WTC11 (cell line): ENCODE results near the gene ESR2. TPM values are rescaled to one million over a fixed set of nuclear protein-coding genes. Genes with fewer than 3 reads are reported as not detected.
A peak's percentile ranks its signal among the peaks of the same experiment; 100 is the strongest.

Experiments
- ATAC-seq: fragments of 200-7000 bp; cut with Tn5 transposase; 2 replicates; pipeline ENCODE4 v1.10.0; 2021; ENCODE audit warnings: mild to moderate bottlenecking, moderate library complexity
- CTCF ChIA-PET: fragments of 300-600 bp; sonication (Branson Sonifier 250); formaldehyde crosslinking; loops from one replicate; lab custom pipeline; 2021; ENCODE audit warnings: antibody characterized with exemption; lab: Charles Lee
- POLR2A ChIA-PET: fragments of 350-600 bp; sonication (Branson Sonifier 250); formaldehyde crosslinking; loops from one replicate; lab custom pipeline; 2021; ENCODE audit warnings: antibody characterized with exemption; lab: Charles Lee
- DNase-seq: peaks from one replicate; pipeline ENCODE4 v3.0.0; 2021; ENCODE audit warnings: low spot score
- H3K27ac Mint-ChIP-seq: 2 replicates; pipeline ENCODE4 v1.8.0; 2021; ENCODE audit warnings: mixed read lengths
- H3K27me3 Mint-ChIP-seq: 2 replicates; pipeline ENCODE4 v1.8.0; 2021; ENCODE audit warnings: low read depth, mild to moderate bottlenecking, moderate library complexity, mixed read lengths
- H3K36me3 Mint-ChIP-seq: 2 replicates; pipeline ENCODE4 v1.8.0; 2021; ENCODE audit warnings: mixed read lengths
- H3K4me1 Mint-ChIP-seq: 2 replicates; pipeline ENCODE4 v1.8.0; 2022; ENCODE audit warnings: mixed read lengths
- H3K4me3 Mint-ChIP-seq: 2 replicates; pipeline ENCODE4 v1.8.0; 2021; ENCODE audit warnings: mild to moderate bottlenecking, moderate library complexity, mixed read lengths
- H3K9me3 Mint-ChIP-seq: 2 replicates; pipeline ENCODE4 v1.8.0; 2021; ENCODE audit warnings: mixed read lengths
- ATF1 ChIP-seq: sonication (generic); formaldehyde crosslinking; IDR thresholded peaks from 2 replicates; pipeline ENCODE4 v1.8.1; 2023; ENCODE audit warnings: mild to moderate bottlenecking, moderate library complexity, missing genetic modification reagents
- ESRRA ChIP-seq: sonication (generic); formaldehyde crosslinking; IDR thresholded peaks from 2 replicates; pipeline ENCODE4 v1.8.1; 2022; ENCODE audit warnings: mild to moderate bottlenecking, missing genetic modification reagents, borderline replicate concordance
- GTF2I ChIP-seq: fragments of 250-450 bp; sonication (Bioruptor Pico); conservative IDR thresholded peaks from 2 replicates; pipeline ENCODE4 v1.4.0; 2021; ENCODE audit warnings: mild to moderate bottlenecking
- HMGA2 ChIP-seq: fragments of 250-450 bp; sonication (Bioruptor Pico); IDR thresholded peaks from 2 replicates; pipeline ENCODE4 v1.4.0; 2021; ENCODE audit warnings: mild to moderate bottlenecking, moderate library complexity
- JUN ChIP-seq: sonication (generic); formaldehyde crosslinking; IDR thresholded peaks from 2 replicates; pipeline ENCODE4 v1.8.0; 2023; ENCODE audit warnings: mild to moderate bottlenecking, missing genetic modification reagents
- MXD4 ChIP-seq: fragments of 250-450 bp; sonication (Bioruptor Pico); IDR thresholded peaks from 2 replicates; pipeline ENCODE4 v1.8.0; 2021; ENCODE audit warnings: mild to moderate bottlenecking, moderate library complexity, borderline replicate concordance
- ZNF263 ChIP-seq: sonication (generic); formaldehyde crosslinking; IDR thresholded peaks from 2 replicates; pipeline ENCODE4 v1.8.1; 2022; ENCODE audit warnings: low read depth, mild to moderate bottlenecking, moderate library complexity, missing genetic modification reagents
- total RNA-seq: library from RNA; stranded (reverse); gene quantifications from 3 replicates; pipeline ENCODE4 v1.2.3, GENCODE V29; 2021
- TF ChIP-seq, protein P1 (sequence below): sonication (generic); formaldehyde crosslinking; IDR thresholded peaks from 2 replicates; pipeline ENCODE4 v1.8.0; 2022; ENCODE audit warnings: mild to moderate bottlenecking, missing genetic modification reagents
- TF ChIP-seq, protein P2 (sequence below): sonication (generic); formaldehyde crosslinking; IDR thresholded peaks from 2 replicates; pipeline ENCODE4 v1.8.0; 2023; ENCODE audit warnings: missing genetic modification reagents
- TF ChIP-seq, protein P3 (sequence below): fragments of 250-450 bp; sonication (Bioruptor Pico); IDR thresholded peaks from 2 replicates; pipeline ENCODE4 v1.9.0; 2021; ENCODE audit warnings: moderate library complexity, mild to moderate bottlenecking, inconsistent platforms, borderline replicate concordance
- TF ChIP-seq, protein P4 (sequence below): sonication (generic); formaldehyde crosslinking; IDR thresholded peaks from 2 replicates; pipeline ENCODE4 v1.8.0; 2022; ENCODE audit warnings: mild to moderate bottlenecking, missing genetic modification reagents
- TF ChIP-seq, protein P5 (sequence below): sonication (generic); formaldehyde crosslinking; IDR thresholded peaks from 2 replicates; pipeline ENCODE4 v1.8.0; 2022; ENCODE audit warnings: mild to moderate bottlenecking, missing genetic modification reagents
- TF ChIP-seq, protein P6 (sequence below): sonication (generic); formaldehyde crosslinking; IDR thresholded peaks from 2 replicates; pipeline ENCODE4 v1.8.1; 2022; ENCODE audit warnings: missing genetic modification reagents, borderline replicate concordance
- TF ChIP-seq, protein P7 (sequence below): sonication (generic); formaldehyde crosslinking; IDR thresholded peaks from 2 replicates; pipeline ENCODE4 v1.8.1; 2023; ENCODE audit warnings: mild to moderate bottlenecking, missing genetic modification reagents, moderate library complexity
- TF ChIP-seq, protein P8 (sequence below): fragments of 250-450 bp; sonication (Bioruptor Pico); IDR thresholded peaks from 2 replicates; pipeline ENCODE4 v1.9.0; 2021; ENCODE audit warnings: mild to moderate bottlenecking, borderline replicate concordance

The ESR2 gene
- total RNA-seq, 1 experiment from 2014 or later: 0.50 TPM

DNA sequence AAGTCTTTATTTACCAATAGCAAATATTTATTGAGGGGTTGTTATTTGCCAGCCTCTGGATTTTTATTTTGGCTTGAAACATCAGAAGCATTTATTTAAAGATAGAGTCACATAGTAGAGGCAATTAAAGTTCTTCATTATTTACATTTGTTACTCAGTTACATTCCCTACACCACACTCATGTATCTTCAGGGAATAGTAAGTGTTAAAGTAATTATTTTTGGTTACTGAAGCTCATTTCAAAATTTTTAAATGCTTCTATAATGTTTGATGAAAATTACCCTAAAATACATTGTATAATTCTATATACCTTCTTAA lies 205.6 kb downstream of the ESR2 start:
- no peak overlapping the region for H3K4me3 Mint-ChIP-seq

DNA sequence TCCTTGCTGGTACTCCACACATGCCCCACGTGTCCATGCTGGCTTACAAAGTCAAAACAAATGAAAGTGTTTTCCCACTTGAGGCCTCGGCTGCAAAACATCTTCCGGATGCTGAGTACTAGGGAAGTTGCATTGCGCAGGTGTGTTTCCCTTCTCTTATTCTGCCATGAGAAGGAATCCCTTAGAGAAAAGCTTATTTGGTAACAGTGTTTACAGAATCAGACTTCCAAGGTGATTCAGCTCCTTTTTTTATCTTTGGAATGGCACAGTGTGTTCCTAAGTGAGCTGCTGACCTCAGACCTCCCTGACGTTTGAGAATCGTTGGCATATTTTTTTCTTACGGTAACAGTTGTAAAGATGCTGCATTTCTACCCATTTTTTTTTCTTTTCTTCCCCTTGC lies 211.3 kb downstream of the ESR2 start:
- TF ChIP-seq ATF1 (CRISPR knock-in tag) (no peak), GTF2I (CRISPR knock-in tag) (no peak), MXD4 (CRISPR knock-in tag) (no peak), JUN (CRISPR knock-in tag) (no peak)
- no peaks in the 10 kb centered on the region for H3K9me3 Mint-ChIP-seq
- H3K4me1 Mint-ChIP-seq: no peaks in the 10 kb centered on the region
- ChIA-PET CTCF (no interaction called here), POLR2A (no interaction called here)
- peaks cover 28% of the 10 kb centered on the region for H3K36me3 Mint-ChIP-seq
- ATAC-seq (no peak), DNase-seq (no peak)
- H3K27ac Mint-ChIP-seq: peak overlapping the region; percentile 61; the same call in 1 of the 2 replicates
- no peak overlapping the region for H3K4me3 Mint-ChIP-seq
- H3K27me3 Mint-ChIP-seq: no peaks in the 10 kb centered on the region

More for the DNA sequence above, 205.6 kb downstream of the ESR2 start:
- H3K4me1 Mint-ChIP-seq: peaks cover 16% of the 10 kb centered on the region
- DNase-seq: no peak
- no peaks in the 10 kb centered on the region for H3K9me3 Mint-ChIP-seq
- no peaks in the 10 kb centered on the region for H3K27me3 Mint-ChIP-seq
- CTCF ChIA-PET: no interaction called here
- ATAC-seq: no peak
- H3K36me3 Mint-ChIP-seq: peaks cover 11% of the 10 kb centered on the region
- TF ChIP-seq, protein P1, sequence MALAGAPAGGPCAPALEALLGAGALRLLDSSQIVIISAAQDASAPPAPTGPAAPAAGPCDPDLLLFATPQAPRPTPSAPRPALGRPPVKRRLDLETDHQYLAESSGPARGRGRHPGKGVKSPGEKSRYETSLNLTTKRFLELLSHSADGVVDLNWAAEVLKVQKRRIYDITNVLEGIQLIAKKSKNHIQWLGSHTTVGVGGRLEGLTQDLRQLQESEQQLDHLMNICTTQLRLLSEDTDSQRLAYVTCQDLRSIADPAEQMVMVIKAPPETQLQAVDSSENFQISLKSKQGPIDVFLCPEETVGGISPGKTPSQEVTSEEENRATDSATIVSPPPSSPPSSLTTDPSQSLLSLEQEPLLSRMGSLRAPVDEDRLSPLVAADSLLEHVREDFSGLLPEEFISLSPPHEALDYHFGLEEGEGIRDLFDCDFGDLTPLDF (CRISPR knock-in tag): no peak
- TF ChIP-seq JUN (CRISPR knock-in tag) (no peak), ZNF263 (CRISPR knock-in tag) (no peak), HMGA2 (CRISPR knock-in tag) (no peak), ESRRA (CRISPR knock-in tag) (no peak)
- TF ChIP-seq, protein P2, sequence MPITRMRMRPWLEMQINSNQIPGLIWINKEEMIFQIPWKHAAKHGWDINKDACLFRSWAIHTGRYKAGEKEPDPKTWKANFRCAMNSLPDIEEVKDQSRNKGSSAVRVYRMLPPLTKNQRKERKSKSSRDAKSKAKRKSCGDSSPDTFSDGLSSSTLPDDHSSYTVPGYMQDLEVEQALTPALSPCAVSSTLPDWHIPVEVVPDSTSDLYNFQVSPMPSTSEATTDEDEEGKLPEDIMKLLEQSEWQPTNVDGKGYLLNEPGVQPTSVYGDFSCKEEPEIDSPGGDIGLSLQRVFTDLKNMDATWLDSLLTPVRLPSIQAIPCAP (CRISPR knock-in tag): no peak
- TF ChIP-seq, protein P3, sequence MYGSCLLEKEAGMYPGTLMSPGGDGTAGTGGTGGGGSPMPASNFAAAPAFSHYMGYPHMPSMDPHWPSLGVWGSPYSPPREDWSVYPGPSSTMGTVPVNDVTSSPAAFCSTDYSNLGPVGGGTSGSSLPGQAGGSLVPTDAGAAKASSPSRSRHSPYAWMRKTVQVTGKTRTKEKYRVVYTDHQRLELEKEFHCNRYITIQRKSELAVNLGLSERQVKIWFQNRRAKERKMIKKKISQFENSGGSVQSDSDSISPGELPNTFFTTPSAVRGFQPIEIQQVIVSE (CRISPR knock-in tag): no peak
- TF ChIP-seq, protein P4, sequence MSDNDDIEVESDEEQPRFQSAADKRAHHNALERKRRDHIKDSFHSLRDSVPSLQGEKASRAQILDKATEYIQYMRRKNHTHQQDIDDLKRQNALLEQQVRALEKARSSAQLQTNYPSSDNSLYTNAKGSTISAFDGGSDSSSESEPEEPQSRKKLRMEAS (CRISPR knock-in tag): no peak
- TF ChIP-seq, protein P5, sequence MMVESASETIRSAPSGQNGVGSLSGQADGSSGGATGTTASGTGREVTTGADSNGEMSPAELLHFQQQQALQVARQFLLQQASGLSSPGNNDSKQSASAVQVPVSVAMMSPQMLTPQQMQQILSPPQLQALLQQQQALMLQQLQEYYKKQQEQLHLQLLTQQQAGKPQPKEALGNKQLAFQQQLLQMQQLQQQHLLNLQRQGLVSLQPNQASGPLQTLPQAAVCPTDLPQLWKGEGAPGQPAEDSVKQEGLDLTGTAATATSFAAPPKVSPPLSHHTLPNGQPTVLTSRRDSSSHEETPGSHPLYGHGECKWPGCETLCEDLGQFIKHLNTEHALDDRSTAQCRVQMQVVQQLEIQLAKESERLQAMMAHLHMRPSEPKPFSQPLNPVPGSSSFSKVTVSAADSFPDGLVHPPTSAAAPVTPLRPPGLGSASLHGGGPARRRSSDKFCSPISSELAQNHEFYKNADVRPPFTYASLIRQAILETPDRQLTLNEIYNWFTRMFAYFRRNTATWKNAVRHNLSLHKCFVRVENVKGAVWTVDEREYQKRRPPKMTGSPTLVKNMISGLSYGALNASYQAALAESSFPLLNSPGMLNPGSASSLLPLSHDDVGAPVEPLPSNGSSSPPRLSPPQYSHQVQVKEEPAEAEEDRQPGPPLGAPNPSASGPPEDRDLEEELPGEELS: no peak
- TF ChIP-seq, protein P6, sequence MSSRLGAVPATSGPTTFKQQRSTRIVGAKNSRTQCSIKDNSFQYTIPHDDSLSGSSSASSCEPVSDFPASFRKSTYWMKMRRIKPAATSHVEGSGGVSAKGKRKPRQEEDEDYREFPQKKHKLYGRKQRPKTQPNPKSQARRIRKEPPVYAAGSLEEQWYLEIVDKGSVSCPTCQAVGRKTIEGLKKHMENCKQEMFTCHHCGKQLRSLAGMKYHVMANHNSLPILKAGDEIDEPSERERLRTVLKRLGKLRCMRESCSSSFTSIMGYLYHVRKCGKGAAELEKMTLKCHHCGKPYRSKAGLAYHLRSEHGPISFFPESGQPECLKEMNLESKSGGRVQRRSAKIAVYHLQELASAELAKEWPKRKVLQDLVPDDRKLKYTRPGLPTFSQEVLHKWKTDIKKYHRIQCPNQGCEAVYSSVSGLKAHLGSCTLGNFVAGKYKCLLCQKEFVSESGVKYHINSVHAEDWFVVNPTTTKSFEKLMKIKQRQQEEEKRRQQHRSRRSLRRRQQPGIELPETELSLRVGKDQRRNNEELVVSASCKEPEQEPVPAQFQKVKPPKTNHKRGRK (CRISPR knock-in tag): no peak
- TF ChIP-seq, protein P7, sequence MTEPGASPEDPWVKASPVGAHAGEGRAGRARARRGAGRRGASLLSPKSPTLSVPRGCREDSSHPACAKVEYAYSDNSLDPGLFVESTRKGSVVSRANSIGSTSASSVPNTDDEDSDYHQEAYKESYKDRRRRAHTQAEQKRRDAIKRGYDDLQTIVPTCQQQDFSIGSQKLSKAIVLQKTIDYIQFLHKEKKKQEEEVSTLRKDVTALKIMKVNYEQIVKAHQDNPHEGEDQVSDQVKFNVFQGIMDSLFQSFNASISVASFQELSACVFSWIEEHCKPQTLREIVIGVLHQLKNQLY (CRISPR knock-in tag): no peak
- no peak overlapping the region for H3K27ac Mint-ChIP-seq
- POLR2A ChIA-PET: no interaction called here

DNA sequence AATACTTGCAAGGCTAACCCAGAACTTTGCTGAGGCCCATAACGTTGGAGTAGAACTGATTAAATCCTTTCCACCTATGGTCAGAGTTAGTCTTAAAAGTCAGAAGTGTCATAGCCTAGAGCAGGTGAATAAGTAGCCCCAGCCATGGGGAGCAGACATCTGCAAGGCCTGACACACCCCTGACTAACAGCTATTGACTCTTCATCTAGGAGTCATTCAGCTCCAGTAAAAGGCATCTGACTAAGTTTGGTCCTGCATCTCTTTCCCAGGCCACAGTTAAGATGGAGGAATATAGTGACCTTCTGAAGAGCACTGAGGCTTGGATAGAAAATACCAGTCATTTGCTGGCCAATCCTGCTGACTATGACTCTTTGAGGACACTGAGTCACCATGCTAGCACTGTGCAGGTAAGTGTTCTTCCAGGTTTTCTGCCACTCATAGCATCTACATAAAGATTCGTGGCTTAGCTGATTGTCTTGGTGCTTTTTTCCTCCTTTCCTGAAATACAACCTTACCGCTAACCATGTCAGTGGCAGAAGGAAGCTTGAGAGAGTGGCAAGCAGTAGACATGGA lies 212.9 kb downstream of the ESR2 start:
- DNase-seq (no peak), ATAC-seq (no peak)
- Mint-ChIP-seq H3K27ac (no peak overlapping the region), H3K4me3 (no peak overlapping the region), H3K27me3 (no peaks in the 10 kb centered on the region), H3K4me1 (no peaks in the 10 kb centered on the region), H3K9me3 (no peaks in the 10 kb centered on the region), H3K36me3 (peaks cover 28% of the 10 kb centered on the region)
- CTCF ChIA-PET: no interaction called here
- POLR2A ChIA-PET: no interaction called here
- TF ChIP-seq, protein P8, sequence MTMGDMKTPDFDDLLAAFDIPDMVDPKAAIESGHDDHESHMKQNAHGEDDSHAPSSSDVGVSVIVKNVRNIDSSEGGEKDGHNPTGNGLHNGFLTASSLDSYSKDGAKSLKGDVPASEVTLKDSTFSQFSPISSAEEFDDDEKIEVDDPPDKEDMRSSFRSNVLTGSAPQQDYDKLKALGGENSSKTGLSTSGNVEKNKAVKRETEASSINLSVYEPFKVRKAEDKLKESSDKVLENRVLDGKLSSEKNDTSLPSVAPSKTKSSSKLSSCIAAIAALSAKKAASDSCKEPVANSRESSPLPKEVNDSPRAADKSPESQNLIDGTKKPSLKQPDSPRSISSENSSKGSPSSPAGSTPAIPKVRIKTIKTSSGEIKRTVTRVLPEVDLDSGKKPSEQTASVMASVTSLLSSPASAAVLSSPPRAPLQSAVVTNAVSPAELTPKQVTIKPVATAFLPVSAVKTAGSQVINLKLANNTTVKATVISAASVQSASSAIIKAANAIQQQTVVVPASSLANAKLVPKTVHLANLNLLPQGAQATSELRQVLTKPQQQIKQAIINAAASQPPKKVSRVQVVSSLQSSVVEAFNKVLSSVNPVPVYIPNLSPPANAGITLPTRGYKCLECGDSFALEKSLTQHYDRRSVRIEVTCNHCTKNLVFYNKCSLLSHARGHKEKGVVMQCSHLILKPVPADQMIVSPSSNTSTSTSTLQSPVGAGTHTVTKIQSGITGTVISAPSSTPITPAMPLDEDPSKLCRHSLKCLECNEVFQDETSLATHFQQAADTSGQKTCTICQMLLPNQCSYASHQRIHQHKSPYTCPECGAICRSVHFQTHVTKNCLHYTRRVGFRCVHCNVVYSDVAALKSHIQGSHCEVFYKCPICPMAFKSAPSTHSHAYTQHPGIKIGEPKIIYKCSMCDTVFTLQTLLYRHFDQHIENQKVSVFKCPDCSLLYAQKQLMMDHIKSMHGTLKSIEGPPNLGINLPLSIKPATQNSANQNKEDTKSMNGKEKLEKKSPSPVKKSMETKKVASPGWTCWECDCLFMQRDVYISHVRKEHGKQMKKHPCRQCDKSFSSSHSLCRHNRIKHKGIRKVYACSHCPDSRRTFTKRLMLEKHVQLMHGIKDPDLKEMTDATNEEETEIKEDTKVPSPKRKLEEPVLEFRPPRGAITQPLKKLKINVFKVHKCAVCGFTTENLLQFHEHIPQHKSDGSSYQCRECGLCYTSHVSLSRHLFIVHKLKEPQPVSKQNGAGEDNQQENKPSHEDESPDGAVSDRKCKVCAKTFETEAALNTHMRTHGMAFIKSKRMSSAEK: no peak
